GM18517 (cell line): ENCODE measurements around the gene ZNF618.

Experiments used
- ATAC-seq: cut with Tn5 transposase; IDR thresholded peaks from one replicate; pipeline ENCODE4 v1.9.1; 2021; ENCODE audit warnings: mild to moderate bottlenecking, moderate library complexity; ENCODE audit not compliant: unreplicated experiment

ZNF618 gene

DNA sequence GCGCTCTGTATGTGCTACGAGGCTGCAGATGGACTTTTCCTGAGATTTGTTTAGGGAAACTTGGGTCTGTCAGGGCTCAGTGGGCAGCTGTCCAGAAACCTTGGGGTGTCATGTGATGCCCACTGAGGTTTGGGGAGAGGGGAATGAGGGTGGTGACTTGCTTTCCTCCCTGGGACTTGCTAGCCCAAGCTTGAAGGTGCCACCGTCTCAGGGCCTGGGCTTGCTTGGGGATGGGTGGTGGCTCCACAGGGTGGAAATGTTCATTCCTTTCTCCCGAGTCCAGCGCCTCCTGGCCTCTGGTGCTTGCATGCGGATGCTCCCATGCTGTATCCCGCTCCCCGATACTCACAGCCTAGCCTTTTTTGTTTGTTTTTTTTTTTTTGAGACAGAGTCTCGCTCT lies 33.3 kb downstream of the ZNF618 start:
- ATAC-seq: no peak

DNA sequence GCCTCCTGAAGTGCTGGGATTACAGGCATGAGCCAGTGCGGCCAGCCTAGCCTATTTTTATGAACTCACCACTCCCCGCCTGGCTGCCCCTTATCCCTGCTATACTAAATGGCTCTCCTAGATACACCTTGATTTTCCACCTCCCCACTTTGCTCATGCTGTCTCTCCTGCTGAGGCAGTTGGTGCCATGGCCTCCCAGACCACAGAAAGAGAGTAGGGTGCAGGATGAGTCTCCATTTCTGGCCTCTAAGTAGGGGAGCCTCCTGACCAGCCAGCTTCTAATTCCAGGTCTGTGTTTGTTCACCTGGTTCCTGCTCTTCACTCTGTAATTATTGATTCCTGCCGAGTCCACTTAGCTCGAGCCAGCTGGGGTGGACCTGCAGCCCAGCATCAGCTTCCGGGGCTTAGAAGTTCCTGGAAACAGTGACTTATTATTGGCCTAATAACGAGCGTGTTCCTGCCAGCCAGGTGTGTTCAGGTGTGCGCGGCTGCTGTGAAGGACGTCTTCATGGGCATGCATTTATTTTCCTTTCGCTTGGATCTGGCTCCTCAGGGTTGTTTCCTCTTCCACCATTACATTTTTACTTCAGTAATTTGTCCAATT lies 34.0 kb downstream of the ZNF618 start:
- ATAC-seq: no peak

DNA sequence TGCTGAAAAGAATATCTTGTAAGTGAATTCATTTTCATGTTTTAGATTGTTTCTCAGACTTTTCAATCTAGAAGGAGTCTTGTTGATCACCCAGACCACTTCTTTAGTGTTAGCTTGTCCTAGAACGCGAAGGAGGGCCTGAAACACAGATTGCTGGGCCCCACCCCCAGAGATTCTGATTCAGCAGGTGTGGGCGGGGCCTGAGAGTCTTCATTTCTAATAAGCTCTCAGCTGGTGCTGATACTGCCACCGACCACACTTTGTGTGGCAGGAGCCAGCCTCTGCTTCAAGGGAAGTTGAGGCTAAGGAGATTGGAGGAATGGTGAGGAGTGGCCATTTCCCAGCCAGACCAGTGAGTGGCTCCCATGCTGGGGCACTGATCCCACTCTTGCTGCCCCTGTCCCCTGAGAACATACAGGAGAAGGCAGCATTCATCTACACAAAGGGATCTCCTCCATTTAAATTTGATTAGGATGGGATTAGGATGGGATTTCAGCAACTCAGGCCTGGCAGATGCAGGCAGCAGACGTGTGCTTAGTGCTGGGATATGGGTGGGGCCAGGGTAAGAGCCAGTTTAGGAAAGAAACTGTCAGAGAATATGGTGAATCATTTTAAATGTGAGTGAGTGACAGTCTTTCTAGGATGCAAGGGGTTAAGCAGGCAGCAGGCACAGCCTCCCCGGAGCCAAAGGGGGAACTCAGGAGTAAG lies 35.9 kb downstream of the ZNF618 start:
- ATAC-seq: no peak

DNA sequence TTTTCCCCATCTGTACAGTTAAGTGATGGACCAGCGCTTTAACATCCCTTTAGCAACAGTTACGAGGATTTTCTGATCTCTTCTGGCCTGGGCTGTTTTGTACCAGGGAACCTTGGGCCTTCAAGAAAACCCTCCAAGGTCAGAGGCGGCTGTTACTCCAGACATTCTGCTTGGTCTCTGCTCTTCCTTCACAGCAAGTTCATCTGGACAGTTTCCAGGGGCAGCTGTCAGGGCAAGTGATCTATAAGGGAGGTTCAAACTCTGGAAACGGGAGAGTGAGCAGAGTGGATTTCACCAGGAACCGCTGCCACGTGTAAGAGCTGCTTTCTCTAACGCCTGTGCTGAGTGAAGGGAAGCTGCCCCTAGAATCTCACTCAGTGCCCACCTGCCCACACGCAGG lies 36.7 kb downstream of the ZNF618 start:
- ATAC-seq: no peak

DNA sequence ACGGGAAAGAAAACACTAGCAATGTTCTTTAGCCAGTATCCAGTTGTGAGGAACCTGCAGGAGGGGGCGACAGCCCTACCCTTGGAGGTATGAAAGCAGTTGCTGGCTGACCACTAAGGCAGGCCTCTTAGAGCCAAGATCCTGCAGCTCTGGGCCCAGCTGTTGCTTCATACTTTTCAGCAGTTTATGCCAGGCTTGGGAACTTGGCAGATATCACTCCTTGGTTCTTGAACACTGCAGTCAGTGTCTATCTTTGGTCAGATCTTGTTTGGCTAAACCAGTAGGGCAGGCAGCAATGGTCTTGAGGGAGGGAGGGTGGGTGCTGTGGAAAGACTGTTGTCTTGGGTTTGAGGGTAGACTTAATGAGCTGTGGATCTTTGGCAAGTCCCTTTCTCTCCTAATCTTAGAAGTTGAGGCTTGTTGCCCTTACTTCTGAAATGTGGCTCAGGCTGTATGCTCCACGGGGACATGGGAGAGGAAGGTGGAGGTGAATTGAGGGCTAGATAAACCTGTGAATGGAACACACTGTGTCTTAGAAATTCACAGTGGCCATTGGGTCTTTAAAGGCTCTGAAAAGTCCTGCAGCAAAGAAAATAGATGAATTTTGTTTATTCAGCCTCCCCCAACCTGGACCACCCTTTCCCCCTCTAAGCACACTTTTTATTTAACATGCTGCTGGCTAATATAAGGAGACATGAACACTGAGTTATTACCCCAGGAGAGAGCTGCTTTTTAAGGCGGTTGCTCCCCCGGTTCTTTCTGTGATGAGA lies 37.5 kb downstream of the ZNF618 start:
- no peak for ATAC-seq

DNA sequence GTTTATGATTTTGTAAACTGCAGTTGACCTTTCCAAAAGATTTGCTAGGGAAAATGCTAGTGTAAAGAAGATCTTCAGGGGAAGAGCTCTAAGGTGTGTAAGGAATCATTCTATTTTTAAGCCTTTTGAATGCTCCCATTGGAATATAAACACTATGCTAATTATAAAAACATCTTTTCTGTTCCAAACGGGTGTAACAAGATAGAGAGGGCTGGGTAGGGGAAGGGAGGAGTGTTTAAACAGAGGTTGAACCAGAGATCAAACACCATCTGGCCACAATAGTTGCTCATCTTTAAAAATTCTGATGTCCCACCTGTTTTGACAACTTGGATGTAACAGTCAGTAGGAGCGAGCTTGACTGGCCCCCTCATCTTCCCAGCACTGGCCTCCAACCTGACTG lies 38.4 kb downstream of the ZNF618 start:
- ATAC-seq: no peak

DNA sequence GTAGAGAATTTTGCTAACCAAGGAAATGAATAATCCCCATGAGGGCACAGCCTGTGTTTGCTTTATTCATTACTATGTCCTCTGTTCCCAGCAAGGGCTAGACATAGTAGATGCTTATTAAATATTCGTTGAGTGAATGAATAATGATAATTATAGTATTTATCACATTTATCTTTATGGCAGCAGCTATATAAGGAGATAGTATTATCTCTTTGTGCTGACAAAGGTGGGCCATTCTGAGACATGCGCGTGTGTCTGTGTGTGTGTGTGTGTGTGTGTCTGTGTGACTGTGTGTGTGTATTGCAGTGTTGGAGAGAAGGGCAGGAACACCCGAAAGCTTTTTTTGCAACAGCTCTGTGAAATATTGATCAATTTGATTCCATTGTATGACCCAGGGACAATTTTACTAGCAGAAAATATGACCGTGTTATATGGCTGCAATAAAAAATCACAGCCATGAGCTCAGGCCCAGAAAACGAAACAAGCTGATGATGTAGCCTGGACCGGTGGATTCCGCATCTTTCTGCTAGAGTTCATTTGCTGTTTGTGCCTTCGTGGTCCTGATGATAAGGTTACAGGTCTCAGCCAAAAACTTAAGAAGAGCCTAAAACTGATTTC lies 39.8 kb downstream of the ZNF618 start:
- ATAC-seq: no peak

DNA sequence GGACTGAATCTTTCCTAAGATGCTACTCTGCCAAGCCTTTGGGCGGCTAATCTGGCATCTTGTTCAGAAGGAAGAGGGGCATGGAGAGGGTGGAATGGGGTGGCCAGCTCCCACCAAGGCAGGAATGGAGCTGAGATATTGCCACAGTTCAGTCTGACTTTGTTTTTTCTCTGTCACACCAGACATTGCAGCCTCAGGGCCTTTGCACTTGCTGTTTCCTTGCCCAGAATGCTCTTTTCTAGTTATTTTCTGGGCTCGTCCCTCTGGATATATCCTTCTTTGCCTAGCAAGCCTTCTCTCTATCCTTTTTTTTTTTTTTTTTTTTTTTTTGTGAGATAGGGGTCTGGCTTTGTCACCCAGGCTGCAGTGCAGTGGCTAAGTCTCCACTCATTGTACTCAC lies 40.8 kb downstream of the ZNF618 start:
- no peak for ATAC-seq

DNA sequence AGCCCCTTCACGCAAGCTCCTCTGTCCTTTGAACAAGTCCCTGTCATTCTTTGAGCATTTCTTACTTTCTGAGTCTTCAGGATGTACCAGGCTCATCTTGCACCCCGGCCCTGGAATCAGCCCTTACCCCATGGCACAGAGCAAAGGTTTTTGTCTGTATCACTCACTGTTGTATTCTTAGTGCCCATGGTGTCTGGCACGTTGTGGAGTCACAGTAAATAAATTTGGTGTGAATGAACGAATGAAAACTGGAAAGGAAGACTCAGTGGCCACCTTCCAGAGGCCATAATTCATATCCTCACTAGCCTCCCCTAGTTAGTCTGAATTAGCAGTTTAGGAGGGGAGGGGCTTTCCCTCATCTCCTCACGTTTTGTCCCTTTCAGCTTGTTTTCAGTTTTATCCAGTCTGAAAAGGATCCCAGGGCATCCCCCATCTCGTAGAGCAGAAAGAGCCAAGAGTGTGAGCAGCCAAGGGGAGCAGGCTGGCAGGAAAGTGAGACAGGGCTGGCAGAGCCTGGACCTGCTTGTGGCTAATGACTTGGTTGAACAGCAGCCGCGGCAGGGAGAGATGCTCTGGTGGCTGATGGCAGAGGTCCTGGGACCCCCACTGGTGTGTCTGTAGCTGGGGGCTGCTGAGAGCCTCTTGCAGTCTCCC lies 42.7 kb downstream of the ZNF618 start:
- ATAC-seq: no peak

DNA sequence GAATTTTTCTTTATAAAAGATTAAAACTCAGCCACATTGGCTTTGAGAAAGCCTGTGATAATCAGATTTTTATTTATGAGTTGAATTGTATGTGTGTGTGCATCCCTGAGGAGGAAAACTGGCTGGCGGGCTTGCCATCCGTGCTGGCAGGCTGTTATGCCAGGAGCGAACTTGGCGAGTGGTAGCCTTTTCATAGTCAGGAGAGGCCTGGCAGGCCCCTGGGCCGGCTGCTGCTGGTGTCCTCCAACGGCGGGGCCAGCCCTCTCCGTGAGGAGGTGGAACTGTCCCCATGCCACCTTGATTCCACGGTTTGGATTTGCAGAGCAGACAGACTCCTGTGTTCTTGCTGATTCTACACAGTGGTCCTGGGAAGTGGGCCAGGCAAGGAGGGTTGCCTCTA lies 43.3 kb downstream of the ZNF618 start:
- ATAC-seq: no peak

DNA sequence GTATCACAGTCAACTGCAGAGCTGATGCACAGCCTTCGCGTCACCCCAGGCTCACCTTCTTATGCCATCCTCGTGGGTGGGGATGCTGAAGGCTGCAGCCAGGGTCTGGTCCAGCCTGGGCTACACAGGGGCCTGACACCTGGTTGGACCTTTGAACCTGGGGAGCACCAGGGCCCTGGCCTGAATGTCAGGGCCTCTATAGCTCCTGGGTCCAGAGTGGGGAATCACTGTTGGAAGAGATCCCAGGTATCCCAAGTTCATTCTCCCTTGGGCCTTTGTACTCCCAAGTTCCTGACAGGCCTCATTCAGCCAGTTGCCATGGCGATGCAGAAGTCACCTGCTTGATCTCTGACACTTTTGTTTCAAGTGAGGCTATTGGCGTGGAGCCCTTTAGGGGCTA lies 43.8 kb downstream of the ZNF618 start:
- no peak for ATAC-seq

DNA sequence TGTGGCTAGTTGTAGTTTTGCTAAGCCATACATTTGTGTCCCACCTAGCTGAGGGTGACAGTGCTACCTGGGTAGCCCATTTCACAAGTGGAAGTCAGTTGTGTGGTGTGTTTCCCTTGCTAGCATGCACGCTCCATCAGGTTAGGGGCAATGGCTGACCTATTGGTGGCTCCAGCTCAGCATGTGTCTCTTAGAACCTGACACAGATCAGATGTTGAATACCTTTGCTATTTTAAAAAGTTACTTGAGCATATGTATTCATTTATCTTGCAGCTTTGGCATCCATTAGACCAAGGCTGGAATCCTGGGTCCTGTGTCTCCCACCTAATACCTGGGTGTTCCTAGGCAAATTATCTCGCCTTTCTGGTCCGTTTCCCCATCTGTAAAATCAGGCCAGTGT lies 44.8 kb downstream of the ZNF618 start:
- no peak for ATAC-seq

DNA sequence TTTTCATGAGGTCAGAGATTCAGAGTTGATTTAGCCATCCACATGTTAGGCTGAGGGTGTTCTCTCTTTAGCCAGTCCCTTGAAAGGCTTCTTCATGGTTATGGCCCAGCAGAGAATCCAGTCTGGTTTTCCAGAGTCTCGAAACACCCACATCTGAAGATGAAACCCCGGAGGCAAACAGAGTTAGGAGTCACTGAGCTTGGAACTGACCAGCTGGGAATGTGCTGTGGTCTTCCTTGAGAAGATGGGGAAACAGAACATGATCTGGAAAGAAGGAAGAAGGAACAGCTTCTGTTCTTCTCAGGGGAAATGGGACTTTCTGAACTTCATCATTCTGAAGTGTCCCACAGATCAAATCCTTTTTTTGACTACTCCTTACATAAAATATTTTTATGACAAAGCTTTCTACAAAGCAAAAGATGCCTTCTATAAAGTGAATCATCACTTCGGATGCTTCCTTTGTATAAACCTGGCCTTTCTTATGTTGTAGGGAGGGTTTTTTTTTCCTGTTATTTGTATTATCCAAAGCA lies 45.4 kb downstream of the ZNF618 start:
- no peak for ATAC-seq

DNA sequence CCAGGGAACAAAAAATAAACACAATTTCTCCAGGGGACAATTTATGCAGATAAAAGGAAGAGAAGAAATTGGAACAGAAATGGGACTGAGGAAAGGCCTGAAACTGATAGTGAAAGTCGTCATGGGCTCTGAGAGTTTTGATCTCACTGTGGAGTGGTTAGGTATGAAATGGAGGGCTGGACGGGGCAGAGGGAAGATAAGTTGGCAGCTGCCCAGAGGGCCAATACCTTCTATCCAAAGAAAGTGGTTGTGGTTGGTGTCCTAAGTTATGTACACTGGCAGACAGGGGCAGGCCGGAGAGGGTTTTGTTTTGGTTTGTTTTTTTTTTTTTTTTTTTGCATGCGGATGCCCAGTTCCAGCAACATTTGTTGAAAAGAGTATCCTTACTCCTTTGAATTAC lies 46.1 kb downstream of the ZNF618 start:
- ATAC-seq: no peak

DNA sequence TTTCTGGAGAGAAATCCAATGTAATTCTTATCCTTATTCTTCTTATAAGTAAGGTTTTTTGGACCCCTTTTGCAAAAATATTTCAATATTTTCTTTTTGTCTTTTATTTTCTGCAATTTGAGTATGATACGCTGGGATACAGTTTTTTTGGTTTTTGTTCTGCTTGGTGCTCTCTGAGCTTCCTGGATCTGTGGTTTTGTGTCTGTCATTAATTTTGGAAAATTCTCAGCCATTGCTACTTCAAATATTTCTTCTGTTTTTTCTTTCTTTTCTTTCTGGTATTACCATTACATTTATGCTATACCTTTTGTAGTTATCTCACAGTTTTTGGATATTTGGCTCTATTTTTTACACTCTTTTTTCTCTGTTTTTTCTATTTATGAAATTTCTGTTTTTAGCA lies 50.1 kb downstream of the ZNF618 start:
- no peak for ATAC-seq

DNA sequence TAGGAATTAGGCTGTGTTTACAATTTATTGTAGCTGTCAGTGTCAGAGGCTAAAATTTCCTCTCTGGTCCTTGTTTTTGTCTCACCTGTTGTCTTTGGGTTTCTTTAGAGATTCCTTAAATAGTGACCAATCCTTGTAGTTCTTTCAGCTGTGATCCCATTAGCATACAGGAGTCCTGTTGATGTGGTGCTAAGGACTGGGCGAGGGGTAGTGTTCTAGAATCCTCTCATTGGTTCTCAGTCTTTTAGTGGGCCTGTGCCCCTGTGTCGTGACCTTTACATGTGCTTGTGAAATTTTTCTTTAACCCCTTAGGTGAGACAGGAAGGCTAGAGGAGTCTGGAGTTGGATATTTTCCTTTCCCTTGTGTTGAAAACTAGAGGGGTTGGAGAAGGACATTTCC lies 51.2 kb downstream of the ZNF618 start:
- ATAC-seq: no peak

DNA sequence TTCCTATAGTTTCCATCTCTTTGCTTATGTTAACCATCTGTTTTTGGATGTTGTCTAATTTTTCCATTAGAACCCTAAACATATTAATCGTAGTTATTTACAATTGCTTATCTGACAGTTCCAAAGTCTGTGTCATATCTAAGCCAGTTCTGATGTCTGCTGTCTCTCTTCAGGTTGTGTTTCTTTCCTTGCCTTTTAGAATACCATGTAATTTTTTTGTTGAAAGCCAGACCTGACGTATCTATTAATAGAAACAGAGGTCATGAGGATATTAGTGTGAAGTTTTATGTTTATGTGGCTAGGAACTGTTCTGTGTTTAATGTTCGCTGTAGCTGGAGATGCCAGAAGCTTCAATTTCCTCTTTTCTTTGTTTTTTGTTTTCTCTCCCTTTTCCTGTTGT lies 52.2 kb downstream of the ZNF618 start:
- ATAC-seq: no peak

DNA sequence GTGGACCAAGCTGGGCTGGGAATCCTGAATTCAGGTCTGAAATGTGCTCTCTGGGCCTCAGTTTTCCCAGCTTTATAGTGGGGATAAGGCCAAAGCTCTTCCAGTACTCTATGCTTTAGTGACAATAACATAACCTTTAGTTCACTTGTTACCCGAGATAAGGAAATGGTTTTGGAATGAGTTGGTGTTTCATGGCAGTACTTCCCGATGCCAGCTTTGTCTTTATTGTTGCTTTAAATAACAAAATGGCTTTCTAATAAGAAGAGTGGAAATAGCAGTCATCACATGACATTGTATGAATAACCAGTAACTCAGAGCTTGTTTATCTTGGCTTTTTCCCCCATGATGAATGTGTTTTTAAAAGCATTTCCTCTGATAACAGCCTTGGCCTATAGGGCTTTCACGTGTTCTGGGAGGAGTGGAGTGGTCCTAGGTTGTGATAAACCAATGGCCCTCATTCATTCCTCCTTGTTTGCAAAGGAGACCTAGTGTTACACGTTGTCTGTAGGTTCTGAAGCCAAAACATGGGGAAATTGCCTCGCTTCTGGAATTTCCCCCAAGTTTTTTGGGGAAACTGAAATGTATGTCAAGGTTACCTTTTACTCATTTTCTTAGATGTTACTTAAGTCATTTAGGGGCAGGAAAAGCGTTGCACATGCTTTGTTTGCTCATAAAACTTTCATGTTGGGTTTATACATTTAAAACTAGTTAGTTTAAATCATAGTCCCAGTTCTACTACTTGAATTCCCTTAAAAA lies 53.7 kb downstream of the ZNF618 start:
- no peak for ATAC-seq

DNA sequence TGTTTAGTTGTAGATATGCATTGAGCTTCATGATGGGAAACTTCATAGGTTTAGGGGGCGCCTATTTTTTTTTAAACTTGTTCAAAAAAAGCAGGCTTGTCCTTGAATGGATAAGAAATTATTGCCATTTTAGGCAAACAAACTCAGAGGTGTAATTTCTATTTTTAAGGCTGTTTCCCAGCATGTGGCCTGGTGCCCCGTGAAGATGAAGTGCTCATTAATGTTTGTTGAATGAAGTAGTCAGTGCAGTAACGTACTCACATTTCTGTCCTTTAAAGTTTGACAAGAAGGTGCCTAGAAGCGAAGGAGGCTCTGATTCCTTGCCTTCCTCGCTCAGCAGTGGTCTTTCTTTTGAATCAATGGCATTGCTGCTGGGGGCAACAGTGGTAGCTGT lies 54.3 kb downstream of the ZNF618 start:
- ATAC-seq: no peak

DNA sequence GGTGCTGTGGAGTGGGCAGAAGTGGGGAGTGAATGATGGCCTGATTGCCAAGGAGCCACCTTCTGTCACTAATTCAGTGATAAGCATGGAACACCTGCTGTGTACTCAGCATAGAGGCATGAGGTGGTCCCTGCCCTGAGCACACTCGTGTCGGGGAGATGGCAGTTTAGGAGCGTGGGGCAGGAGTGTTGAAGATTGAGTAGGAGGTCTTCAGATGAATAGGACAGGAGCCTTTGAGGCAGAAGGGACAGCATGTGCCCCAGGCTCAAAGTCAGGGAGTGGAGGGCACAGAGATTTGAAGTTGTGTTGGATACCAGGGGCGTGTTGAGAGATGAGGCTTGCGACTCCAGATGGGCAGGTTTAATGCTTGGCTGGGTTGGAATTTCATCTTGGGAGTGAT lies 55.0 kb downstream of the ZNF618 start:
- no peak for ATAC-seq
